Measurements from ENCODE around the gene FCRLB. TPM values are rescaled to one million over a fixed set of nuclear protein-coding genes. Genes with fewer than 3 reads are reported as not detected.

The FCRLB gene
- total and polyA plus RNA-seq, 12 donors, result 0.11 to 0.88 (median 0.32) TPM

DNA sequence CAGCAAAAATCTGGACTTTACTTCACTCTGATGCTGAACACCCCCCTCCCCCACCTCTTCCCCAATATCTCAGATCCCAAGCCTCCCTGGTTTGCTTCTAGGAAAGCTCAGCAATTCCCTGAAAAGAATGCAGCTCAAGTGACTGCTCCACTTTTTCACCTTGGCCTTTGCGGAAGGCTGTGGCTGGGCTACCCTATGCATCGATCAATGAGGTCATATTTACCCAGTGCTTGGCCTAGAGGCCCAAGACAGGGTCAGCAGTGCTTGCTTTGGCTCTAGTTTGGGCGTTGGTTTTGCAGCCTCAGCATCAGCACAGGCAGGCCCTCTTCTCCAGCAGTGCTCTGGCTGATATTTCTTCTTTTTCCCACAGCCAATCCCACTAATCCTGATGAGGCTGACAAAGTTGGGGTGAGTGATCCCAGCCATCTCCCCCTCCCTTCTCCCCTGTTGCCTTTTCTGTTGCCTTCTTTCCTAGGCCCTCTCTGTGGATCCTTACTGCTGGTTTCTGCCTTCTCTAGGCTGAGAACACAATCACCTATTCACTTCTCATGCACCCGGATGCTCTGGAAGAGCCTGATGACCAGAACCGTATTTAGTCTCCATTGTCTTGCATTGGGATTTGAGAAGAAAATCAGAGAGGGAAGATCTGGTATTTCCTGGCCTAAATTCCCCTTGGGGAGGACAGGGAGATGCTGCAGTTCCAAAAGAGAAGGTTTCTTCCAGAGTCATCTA, 44.2 kb upstream of the FCRLB start:
- WGBS, 2 donors, result 80 to 81% methylated on average over 5 of the region's 5 CpGs
- H3K36me3 ChIP-seq, result no peaks in the 10 kb centered on the region
- H3K4me3 ChIP-seq, result no peak overlapping the region
- H3K27ac ChIP-seq, result no peak overlapping the region
- no peaks in the 10 kb centered on the region for H3K9me3 ChIP-seq
- intact Hi-C loops (cut with DNase I), result no loop called here
- no peak for TF ChIP-seq CTCF (IDR thresholded peaks at IDR 0.05)
- H3K27me3 ChIP-seq, result peaks cover 0 to 25% (median 0%) of the 10 kb centered on the region in 7 donors
- peaks cover 0 to 6% (median 0%) of the 10 kb centered on the region in 9 donors for H3K4me1 ChIP-seq
- no peak for DNase-seq
- no peak for ATAC-seq

- ATAC-seq (no peak), DNase-seq (no peak)
- Histone ChIP-seq H3K27ac (no peak overlapping the region), H3K27me3 (peaks cover 0 to 38% (median 5%) of the 10 kb centered on the region in 7 donors), H3K4me3 (no peak overlapping the region), H3K9me3 (no peaks in the 10 kb centered on the region), H3K4me1 (peaks cover 0 to 6% (median 0%) of the 10 kb centered on the region in 9 donors), H3K36me3 (no peaks in the 10 kb centered on the region)
- WGBS, 2 donors, result 82 to 91% methylated on average over 3 of the region's 3 CpGs
- intact Hi-C loops (cut with DNase I), result no loop called here
- TF ChIP-seq CTCF (IDR thresholded peaks at IDR 0.05), result no peak
Observed at GRCh38 chr1:161678500-161678899, 42.8 kb upstream of the FCRLB start.

GRCh38 chr1:161681879-161682278, 39.5 kb upstream of the FCRLB start:
- ATAC-seq, result no peak
- Histone ChIP-seq H3K4me1 (peaks cover 0 to 6% (median 0%) of the 10 kb centered on the region in 9 donors), H3K36me3 (no peaks in the 10 kb centered on the region), H3K9me3 (no peaks in the 10 kb centered on the region), H3K27me3 (peaks cover 0 to 50% (median 8%) of the 10 kb centered on the region in 7 donors), H3K27ac (no peak overlapping the region), H3K4me3 (no peak overlapping the region)
- intact Hi-C loops (cut with DNase I), result no loop called here
- TF ChIP-seq CTCF (IDR thresholded peaks at IDR 0.05), result no peak
- no peak for DNase-seq
- WGBS, 2 donors, result 60 to 70% methylated on average over 3 of the region's 3 CpGs

GRCh38 chr1:161688946-161689345, 32.4 kb upstream of the FCRLB start:
- TF ChIP-seq CTCF (IDR thresholded peaks at IDR 0.05), result no peak
- no peaks in the 10 kb centered on the region for H3K36me3 ChIP-seq
- H3K27ac ChIP-seq, result no peak overlapping the region
- intact Hi-C loops (cut with DNase I), result no loop called here
- WGBS, 2 donors, result 74 to 78% methylated on average over 3 of the region's 3 CpGs
- H3K4me3 ChIP-seq, result no peak overlapping the region
- ATAC-seq (no peak), DNase-seq (no peak)
- peaks cover 0 to 65% (median 22%) of the 10 kb centered on the region in 7 donors for H3K27me3 ChIP-seq
- H3K9me3 ChIP-seq, result no peaks in the 10 kb centered on the region
- H3K4me1 ChIP-seq, result no peaks in the 10 kb centered on the region
